Endothelial cell of umbilical vein (primary cell): ENCODE measurements around the gene OR1I1. TPM values are rescaled to one million over a fixed set of nuclear protein-coding genes. Genes with fewer than 3 reads are reported as not detected.
"Not testable (repeated sequence)": the region's sequence is repeated elsewhere in the genome, so short reads cannot be mapped to it uniquely, and the experiment has no call there.

Experiments
- BruUV-seq: library from RNA; stranded (reverse); fragments of 400-500 nt; replicated peaks from 2 replicates; lab custom pipeline; 2021; lab: Mats Ljungman, UMichigan
- CTCF ChIA-PET: fragments of 300-600, 350-600 bp; sonication (Branson Sonifier 250); formaldehyde crosslinking; loops from one replicate; lab custom pipeline; 2021; ENCODE audit warnings: antibody characterized with exemption, inconsistent platforms; lab: Charles Lee
- POLR2A ChIA-PET: fragments of 300-600, 350-600 bp; sonication (Branson Sonifier 250); formaldehyde crosslinking; loops from one replicate; lab custom pipeline; 2021; ENCODE audit warnings: antibody characterized with exemption, inconsistent platforms; lab: Charles Lee
- DNase-seq: peaks from one replicate; pipeline ENCODE4 v3.0.0-alpha.2; 2011; ENCODE audit warnings: low read depth, low spot score
- FAIRE-seq: peaks from 2 replicates; lab custom pipeline; 2011; peaks lifted over from hg19 to GRCh38; lab: Jason Lieb, UNC
- H2AFZ ChIP-seq: 2 replicates; pipeline ENCODE4 v1.6.0; 2012; ENCODE audit warnings: low read depth, low read length, control low read depth, inconsistent platforms
- H3K27ac ChIP-seq: 2 replicates; pipeline ENCODE4 v1.5.1; 2011; ENCODE audit warnings: low read depth, mild to moderate bottlenecking, control low read depth, low read length, moderate library complexity; ENCODE audit not compliant: insufficient read depth
- H3K27me3 ChIP-seq, 2 experiments: 2 replicates each; pipeline versions ENCODE4 v1.6.0 to v1.6.1; 2011; ENCODE audit warnings: low read length in 2 of 2, mixed read lengths in 1 of 2; ENCODE audit not compliant: control insufficient read depth in 2 of 2, insufficient read depth in 2 of 2
- H3K36me3 ChIP-seq, 2 experiments: 2 replicates in 1 of 2; 3 replicates in 1 of 2; pipeline ENCODE4 v1.5.1; 2011; ENCODE audit warnings: low read length in 2 of 2, mild to moderate bottlenecking in 1 of 2, moderate library complexity in 1 of 2; ENCODE audit not compliant: control insufficient read depth in 2 of 2, insufficient read depth in 2 of 2; ENCODE audit errors: extremely low read depth in 1 of 2
- H3K4me1 ChIP-seq: 3 replicates; pipeline ENCODE4 v1.5.1; 2011; ENCODE audit warnings: mild to moderate bottlenecking, low read length; ENCODE audit not compliant: control insufficient read depth, insufficient read depth; ENCODE audit errors: extremely low read depth
- H3K4me2 ChIP-seq: 2 replicates; pipeline ENCODE4 v1.6.1; 2011; ENCODE audit warnings: low read length, control low read depth, mixed read lengths; ENCODE audit not compliant: insufficient read depth
- H3K4me3 ChIP-seq, 3 experiments: fragments of 200-600 bp in 1 of 3; sonication (generic), shearing (Covaris generic) in 1 of 3; replicated peaks in 1 of 3; 2 replicates each; pipeline ENCODE4 v1.5.1; 2011 to 2016; ENCODE audit warnings: control low read depth in 3 of 3, low read length in 3 of 3, mild to moderate bottlenecking in 2 of 3, inconsistent platforms in 1 of 3, low read depth in 1 of 3, moderate library complexity in 1 of 3; ENCODE audit not compliant: insufficient read depth in 1 of 3
- H3K79me2 ChIP-seq: 2 replicates; pipeline ENCODE4 v1.6.0; 2012; ENCODE audit warnings: low read length, inconsistent platforms; ENCODE audit not compliant: control insufficient read depth, insufficient read depth
- H3K9ac ChIP-seq: replicated peaks from 2 replicates; pipeline ENCODE3; 2011; ENCODE audit warnings: low read length, control low read depth; ENCODE audit not compliant: insufficient read depth; ENCODE audit errors: extremely low read depth
- H3K9me1 ChIP-seq: replicated peaks from 3 replicates; pipeline ENCODE4 v1.6.0; 2011; ENCODE audit warnings: mild to moderate bottlenecking, low read length; ENCODE audit not compliant: control insufficient read depth, insufficient read depth; ENCODE audit errors: extremely low read depth
- H3K9me3 ChIP-seq: replicated peaks from 2 replicates; pipeline ENCODE4 v1.5.1; 2012; ENCODE audit warnings: low read length, inconsistent platforms; ENCODE audit not compliant: control insufficient read depth, insufficient read depth
- H4K20me1 ChIP-seq: replicated peaks from 2 replicates; pipeline ENCODE3; 2011; ENCODE audit warnings: mild to moderate bottlenecking, low read length; ENCODE audit not compliant: control insufficient read depth, insufficient read depth; ENCODE audit errors: extremely low read depth
- CTCF ChIP-seq, 2 donors: IDR thresholded peaks; 1 replicate in 1 of 2; 2 replicates in 1 of 2; pipeline ENCODE4 v1.5.1; 2011; ENCODE audit warnings: low read length in 2 of 2, mild to moderate bottlenecking in 2 of 2, moderate library complexity in 2 of 2, control low read depth in 1 of 2, inconsistent platforms in 1 of 2, low read depth in 1 of 2; ENCODE audit not compliant: insufficient read depth in 1 of 2; ENCODE audit errors: extremely low read depth in 1 of 2
- EZH2 ChIP-seq: IDR thresholded peaks from 2 replicates; pipeline ENCODE4 v1.6.1; 2012; ENCODE audit warnings: borderline replicate concordance, low read depth, mild to moderate bottlenecking, moderate library complexity, low read length, inconsistent platforms; ENCODE audit not compliant: severe bottlenecking
- FOS ChIP-seq: IDR thresholded peaks from 2 replicates; pipeline ENCODE4 v1.6.1; 2011; ENCODE audit warnings: mild to moderate bottlenecking, low read length, moderate library complexity, borderline replicate concordance; ENCODE audit not compliant: insufficient read depth
- GATA2 ChIP-seq: IDR thresholded peaks from 2 replicates; pipeline ENCODE4 v1.7.0; 2011; ENCODE audit warnings: low read depth, mild to moderate bottlenecking, moderate library complexity, mixed read lengths, low read length; ENCODE audit not compliant: insufficient read length, insufficient read depth
- JUN ChIP-seq: IDR thresholded peaks from 2 replicates; pipeline ENCODE4 v1.6.1; 2011; ENCODE audit warnings: borderline replicate concordance, low read depth; ENCODE audit not compliant: insufficient read length, insufficient read depth
- MYC ChIP-seq: IDR thresholded peaks from one replicate; pipeline ENCODE4 v1.6.1; 2011; ENCODE audit warnings: mild to moderate bottlenecking, low read depth, low read length
- POLR2A ChIP-seq: IDR thresholded peaks from 2 replicates; pipeline ENCODE4 v1.6.1; 2012; ENCODE audit warnings: low read depth, mild to moderate bottlenecking, control low read depth, low read length
- POLR2AphosphoS5 ChIP-seq: IDR thresholded peaks from 2 replicates; pipeline ENCODE4 v1.6.1; 2012; ENCODE audit warnings: low read depth, mild to moderate bottlenecking, control low read depth, low read length, moderate library complexity; ENCODE audit not compliant: insufficient read depth
- dilution Hi-C: fragments of 300-500 bp; cut with MboI; formaldehyde crosslinking; loops from one replicate; pipeline ENCODE4 v1.15.0; 2019; ENCODE audit warnings: low sequenced_read_pairs; ENCODE audit not compliant: extremely low pct_ligation_motif_present
- intact Hi-C: fragments of 100-400 bp; cut with micrococcal nuclease; formaldehyde crosslinking; loops from one replicate; pipeline ENCODE4 v1.10.0; 2022
- polyA plus RNA-seq, 4 experiments: library from polyadenylated mRNA; depleted of rRNA in 3 of 4; stranded (reverse) in 3 of 4; unstranded in 1 of 4; fragments of >200 nt; gene quantifications; 2 replicates each; pipeline versions ENCODE4 v1.2.1 to v1.2.3, GENCODE V29; 2011 to 2012; ENCODE audit warnings: missing spikeins in 1 of 4
- total RNA-seq: library from RNA; stranded (reverse); gene quantifications from 2 replicates; pipeline ENCODE4 v1.2.3, GENCODE V29; 2021
- TF ChIP-seq, protein P1 (sequence below): IDR thresholded peaks from 2 replicates; pipeline ENCODE4 v1.6.1; 2011; ENCODE audit not compliant: insufficient read depth, insufficient read length

Gene OR1I1
- total and polyA plus RNA-seq, 2 donors (not counting 3 experiments of a cell fraction or from before 2014, with no cell fraction given): not detected

- H3K9me1 ChIP-seq: no peaks in the 10 kb centered on the region
- no TSS peak for BruUV-seq
- no peak overlapping the region for H2AFZ ChIP-seq
- no peaks in the 10 kb centered on the region for H4K20me1 ChIP-seq
- dilution Hi-C loops: no loop called here
- H3K4me1 ChIP-seq: peaks cover under 1% of the 10 kb centered on the region
- CTCF ChIA-PET: interaction anchor here (0.9 kb wide), 1 partner anchor 459 kb away, joined by 3 read pairs; no protein-coding TSS in a partner anchor
- H3K79me2 ChIP-seq: no peaks in the 10 kb centered on the region
- H3K36me3 ChIP-seq: no peaks in the 10 kb centered on the region
- H3K9ac ChIP-seq: no peak overlapping the region
- H3K27me3 ChIP-seq: no peaks in the 10 kb centered on the region
- FAIRE-seq (no peak), DNase-seq (no peak)
- H3K27ac ChIP-seq: no peak overlapping the region
- TF ChIP-seq, protein P1, sequence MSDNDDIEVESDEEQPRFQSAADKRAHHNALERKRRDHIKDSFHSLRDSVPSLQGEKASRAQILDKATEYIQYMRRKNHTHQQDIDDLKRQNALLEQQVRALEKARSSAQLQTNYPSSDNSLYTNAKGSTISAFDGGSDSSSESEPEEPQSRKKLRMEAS: no peak
- TF ChIP-seq MYC (no peak), POLR2AphosphoS5 (no peak), GATA2 (no peak), JUN (no peak), CTCF (IDR thresholded peaks at IDR 0.05; ENCODE audit: extremely low read depth in 1 of 2, insufficient read depth in 1 of 2, low read depth in 1 of 2, low read length in 2 of 2) (no peak), FOS (no peak), POLR2A (no peak), EZH2 (no peak)
- no peak overlapping the region for H3K4me2 ChIP-seq
- POLR2A ChIA-PET: no interaction called here
- intact Hi-C loops: no loop called here
- H3K4me3 ChIP-seq: no peak overlapping the region
- no peaks in the 10 kb centered on the region for H3K9me3 ChIP-seq
These were observed 14.2 kb downstream of the OR1I1 start for GRCh38 chr19:15096223-15096622.

GRCh38 chr19:15097980-15098379, 16.0 kb downstream of the OR1I1 start:
- H3K79me2 ChIP-seq, FAIRE-seq, H3K36me3 ChIP-seq, H3K4me3 ChIP-seq, H4K20me1 ChIP-seq, H3K9ac ChIP-seq, intact Hi-C loops, H3K27ac ChIP-seq, dilution Hi-C loops, BruUV-seq, H3K4me2 ChIP-seq, H3K27me3 ChIP-seq, H2AFZ ChIP-seq, H3K9me1 ChIP-seq, H3K9me3 ChIP-seq, DNase-seq, H3K4me1 ChIP-seq, POLR2A ChIA-PET, CTCF ChIA-PET: not testable (repeated sequence)
